Measurements from ENCODE around the gene CTPS2. TPM values are rescaled to one million over a fixed set of nuclear protein-coding genes. Genes with fewer than 3 reads are reported as not detected.

Gene CTPS2
- total RNA-seq, 1 experiment from 2014 or later = 9.6 TPM

- no TSS peak for BruUV-seq (replicated peaks)
- ChIA-PET RAD21 (ENCODE audit: low non-redundant PET in 1 of 2, low total read pairs in 2 of 2, uncharacterized antibody in 2 of 2, unreplicated experiment in 2 of 2) (no interaction called here), CTCF (no interaction called here), POLR2A (no interaction called here)
- Histone ChIP-seq H3K4me2 (ENCODE audit: low read length) (no peak overlapping the region), H3K27ac (ENCODE audit: low read depth, low read length) (no peak overlapping the region), H3K9ac (ENCODE audit: low read length) (no peak overlapping the region), H4K20me1 (ENCODE audit: insufficient read depth) (no peaks in the 10 kb centered on the region), H3K27me3 (ENCODE audit: insufficient read depth, low read length) (no peaks in the 10 kb centered on the region), H3K9me3 (ENCODE audit: control insufficient read depth in 1 of 2, insufficient read depth in 1 of 2, low read depth in 1 of 2, low read length in 2 of 2) (no peaks in the 10 kb centered on the region), H3K4me1 (ENCODE audit: control insufficient read depth in 1 of 2, insufficient read depth in 2 of 2, low read length in 2 of 2) (no peaks in the 10 kb centered on the region), H3K4me3 (replicated peaks in 1 of 2; ENCODE audit: low read depth in 1 of 2, low read length in 2 of 2) (no peak overlapping the region), H2AFZ (ENCODE audit: low read depth, low read length, poor library complexity, severe bottlenecking) (no peak overlapping the region), H3K36me3 (ENCODE audit: control insufficient read depth in 1 of 2, insufficient read depth in 2 of 2, low read length in 2 of 2) (no peaks in the 10 kb centered on the region), H3K79me2 (ENCODE audit: insufficient read depth, low read length) (no peaks in the 10 kb centered on the region), H3K9me2 (ENCODE audit: insufficient read depth) (no peaks in the 10 kb centered on the region)
- no peak for ATAC-seq
- DNase-seq (ENCODE audit: low read depth, low spot score) = no peak
- TF ChIP-seq YY1 (IDR thresholded peaks at IDR 0.05; ENCODE audit: extremely low read depth, insufficient replicate concordance, low read depth, low read length) = no peak
- TF ChIP-seq FOSL1 (IDR thresholded peaks at IDR 0.05; ENCODE audit: low read depth) = no peak
- no peak for TF ChIP-seq ZNF274 (IDR thresholded peaks at IDR 0.05; ENCODE audit: low read depth, low read length)
- no peak for TF ChIP-seq EGR1 (IDR thresholded peaks at IDR 0.05; ENCODE audit: low read depth)
- no peak for TF ChIP-seq CTCF (IDR thresholded peaks at IDR 0.05 in 2 of 3, conservative IDR thresholded peaks at IDR 0.05 in 1 of 3; ENCODE audit: borderline replicate concordance in 1 of 3, insufficient read depth in 1 of 3, low read depth in 2 of 3, low read length in 2 of 3)
- no peak for TF ChIP-seq RAD21 (IDR thresholded peaks at IDR 0.05; ENCODE audit: low read depth)
- no peak for TF ChIP-seq MAX (IDR thresholded peaks at IDR 0.05)
- TF ChIP-seq POLR2AphosphoS5 (IDR thresholded peaks at IDR 0.05; ENCODE audit: low read depth, low read length) = no peak
- no peak for TF ChIP-seq TCF7L2 (IDR thresholded peaks at IDR 0.05; ENCODE audit: borderline replicate concordance, extremely low read depth, insufficient read depth, insufficient read length)
- no peak for TF ChIP-seq POLR2A (IDR thresholded peaks at IDR 0.05; ENCODE audit: borderline replicate concordance, extremely low read depth, insufficient read depth, insufficient read length)
- TF ChIP-seq CBX3 (IDR thresholded peaks at IDR 0.05; ENCODE audit: low read depth) = no peak
- no peak for TF ChIP-seq EZH2 (IDR thresholded peaks at IDR 0.05)
- no peak for TF ChIP-seq SP1 (IDR thresholded peaks at IDR 0.05; ENCODE audit: low read depth)
- TF ChIP-seq SRF (IDR thresholded peaks at IDR 0.05; ENCODE audit: low read depth) = no peak
- TF ChIP-seq ATF3 (IDR thresholded peaks at IDR 0.05) = no peak
- no peak for TF ChIP-seq EZH2phosphoT487 (IDR thresholded peaks at IDR 0.05; ENCODE audit: borderline replicate concordance)
- TF ChIP-seq ELF1 (IDR thresholded peaks at IDR 0.05; ENCODE audit: borderline replicate concordance, low read depth) = no peak
- no peak for TF ChIP-seq SIN3A (IDR thresholded peaks at IDR 0.05; ENCODE audit: low read depth)
- intact Hi-C loops (cut with micrococcal nuclease) = no loop called here
Measured at GRCh38 chrX:16578218-16578617, 134.3 kb downstream of the CTPS2 start.

Data from HCT116 (cell line).